HG02885 (cell line): ENCODE results near the gene GFRA4.

Experiments
- ATAC-seq: cut with Tn5 transposase; IDR thresholded peaks from one replicate; pipeline ENCODE4 v1.9.1; 2021; ENCODE audit warnings: mild to moderate bottlenecking; ENCODE audit not compliant: unreplicated experiment, poor library complexity

GFRA4 gene

DNA sequence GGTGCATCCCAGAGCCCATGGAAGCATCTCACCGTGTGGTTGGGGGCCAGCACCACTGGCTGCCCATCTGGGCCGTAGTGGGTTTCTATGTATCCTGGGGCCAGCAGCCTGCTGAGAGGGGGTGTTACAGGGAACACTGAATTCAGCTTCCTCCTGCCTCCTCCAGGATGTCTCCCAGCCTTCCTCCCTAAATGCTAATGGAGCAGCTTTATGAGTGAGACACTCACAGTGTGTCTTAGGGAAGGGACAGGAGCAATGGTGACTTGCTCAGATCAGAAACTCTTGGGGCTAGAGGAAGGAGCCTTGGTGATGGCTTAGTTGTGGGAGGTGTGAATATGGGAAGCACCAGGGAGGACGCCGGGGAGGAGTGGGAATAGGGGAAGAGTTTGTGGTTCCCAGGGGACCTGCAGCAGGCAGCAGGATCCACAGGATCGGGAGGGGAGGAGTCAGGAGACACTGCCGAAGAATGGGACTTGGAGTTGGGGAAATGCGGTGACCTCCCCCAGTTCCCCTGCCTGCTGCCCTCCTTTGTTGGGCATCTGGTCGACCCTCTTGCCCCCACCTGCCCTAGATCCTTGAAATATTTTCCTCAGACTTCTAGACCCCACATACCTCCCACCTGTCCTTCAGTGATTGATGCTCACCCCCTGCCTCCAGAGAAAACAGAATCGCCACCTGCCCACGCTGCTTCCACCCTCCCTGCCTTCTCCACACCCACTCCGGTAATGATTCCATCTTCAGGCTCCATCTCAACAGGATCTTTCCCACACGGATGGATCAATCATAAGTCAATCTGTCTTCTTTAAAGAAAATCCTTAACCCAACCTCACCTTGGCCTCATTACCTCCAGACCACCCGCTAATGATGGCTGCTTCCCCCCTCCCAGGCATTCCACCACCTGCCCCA is 12.0 kb upstream of the GFRA4 start:
- no peak for ATAC-seq

DNA sequence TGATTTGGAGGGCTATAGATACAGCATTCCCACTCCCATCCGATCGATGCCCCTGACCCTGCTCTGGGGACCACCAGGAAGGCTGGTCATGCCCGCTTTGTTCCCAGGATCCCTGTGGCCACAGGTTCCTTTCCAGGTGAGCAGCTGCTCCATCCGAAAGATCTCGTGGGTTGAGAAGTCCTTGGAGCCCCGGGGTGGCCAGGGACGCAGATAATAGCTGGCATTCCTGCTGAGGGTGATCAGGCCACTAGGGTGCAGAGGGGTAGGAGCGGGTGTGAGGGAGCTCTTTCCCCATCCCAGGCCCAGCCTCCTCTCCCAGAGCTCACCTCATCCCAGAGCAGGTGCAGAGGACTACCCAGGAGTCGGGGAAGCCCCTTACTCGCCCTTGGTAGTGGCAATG is 11.2 kb upstream of the GFRA4 start:
- ATAC-seq = no peak

DNA sequence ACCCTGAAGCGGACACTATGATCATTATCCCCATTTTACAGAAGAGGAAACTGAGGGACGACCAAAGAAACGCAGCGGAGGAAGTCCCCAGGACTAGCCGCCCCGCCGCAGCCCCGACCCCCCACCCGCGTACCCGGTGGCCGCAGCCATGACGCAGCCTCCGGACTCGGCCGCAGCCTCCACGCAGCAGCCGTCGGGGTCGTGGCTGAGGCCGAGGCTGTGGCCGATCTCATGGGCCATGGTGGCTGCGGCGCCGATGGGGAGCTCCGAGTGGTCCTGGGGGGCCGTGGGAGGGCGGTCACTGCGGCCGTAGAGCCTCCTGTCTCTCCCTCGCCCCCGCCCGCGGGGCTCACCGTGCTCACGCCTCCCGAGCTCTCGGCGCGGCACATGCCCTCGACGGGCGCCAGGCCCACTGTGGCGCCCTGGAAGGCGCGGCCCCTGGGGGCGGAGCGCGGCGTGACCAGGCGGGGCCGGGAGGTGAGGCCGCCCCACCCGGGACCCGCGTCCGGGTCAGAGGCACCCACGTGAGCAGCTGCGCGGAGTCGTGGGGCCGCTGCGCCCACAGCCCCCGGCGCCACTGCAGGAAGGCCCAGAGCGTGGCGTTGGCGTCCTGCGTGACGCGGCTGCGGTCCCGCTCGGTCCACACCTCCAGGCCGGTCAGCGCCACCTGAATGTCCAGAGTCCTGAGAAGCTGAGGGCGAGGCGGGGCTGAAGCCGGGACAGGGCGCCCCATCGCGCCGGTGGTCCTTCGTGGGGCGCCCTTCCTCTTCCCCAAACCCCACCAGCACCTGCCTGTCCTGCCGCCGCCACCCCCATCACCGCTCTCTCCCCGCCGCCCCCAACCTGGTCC is 10.2 kb upstream of the GFRA4 start:
- no peak for ATAC-seq

DNA sequence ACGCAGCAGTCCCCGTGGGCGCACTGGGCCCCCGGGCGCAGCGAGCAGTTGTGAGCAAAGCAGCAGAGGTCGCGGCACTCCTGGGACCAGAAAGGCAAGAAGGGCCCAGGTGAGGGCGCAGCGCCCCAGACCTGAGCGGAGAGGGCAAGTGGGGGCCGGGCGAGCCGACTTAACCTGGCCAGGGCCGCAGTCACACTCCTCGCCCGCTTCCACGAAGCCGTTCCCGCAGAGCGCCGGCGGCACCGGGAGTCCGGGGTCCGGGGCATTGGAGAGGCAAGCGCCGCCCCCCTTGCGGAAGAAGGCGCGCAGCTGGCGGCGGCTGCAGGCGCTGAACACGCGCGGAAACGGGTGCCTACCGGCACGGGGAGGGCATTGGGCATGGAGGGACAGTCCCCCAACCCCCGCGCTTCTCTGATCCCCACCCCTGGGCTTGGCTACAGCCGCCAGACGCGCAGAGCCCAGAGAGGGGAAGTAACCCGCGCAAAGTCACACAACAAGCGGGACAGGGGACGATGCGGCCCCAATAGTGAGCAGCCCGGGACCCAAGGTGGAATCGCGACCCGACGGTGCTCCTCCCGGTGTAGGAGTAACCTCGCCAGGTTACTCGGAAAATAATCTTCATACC is 9.5 kb upstream of the GFRA4 start:
- ATAC-seq = no peak

DNA sequence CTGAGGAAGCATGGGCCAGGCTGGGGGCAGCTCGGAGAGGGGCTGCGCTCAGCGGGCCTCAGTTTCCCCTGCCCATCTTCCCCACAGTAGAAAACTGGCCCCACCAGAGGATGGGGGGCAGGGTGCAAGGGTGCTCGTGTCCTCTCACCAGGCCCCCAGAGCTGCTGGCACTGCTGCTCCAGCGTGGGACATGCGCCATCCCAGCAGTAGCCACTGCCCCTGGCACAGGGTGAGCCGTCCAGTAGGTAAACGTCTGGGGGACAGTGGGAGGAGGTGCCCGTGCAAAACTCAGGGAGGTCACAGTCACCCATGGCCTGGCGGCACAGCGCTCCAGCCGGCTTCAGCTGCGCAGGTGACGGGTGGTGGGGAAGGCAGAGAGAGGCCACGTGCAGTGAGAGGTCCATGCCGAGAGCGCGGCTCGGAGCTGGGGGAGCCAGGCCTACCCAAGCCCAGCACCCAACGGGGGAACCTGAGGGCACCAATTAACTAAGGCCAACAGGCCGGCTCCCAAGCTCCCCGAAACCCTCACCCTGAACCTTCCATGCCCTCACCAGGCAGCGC is 8.9 kb upstream of the GFRA4 start:
- no peak for ATAC-seq

DNA sequence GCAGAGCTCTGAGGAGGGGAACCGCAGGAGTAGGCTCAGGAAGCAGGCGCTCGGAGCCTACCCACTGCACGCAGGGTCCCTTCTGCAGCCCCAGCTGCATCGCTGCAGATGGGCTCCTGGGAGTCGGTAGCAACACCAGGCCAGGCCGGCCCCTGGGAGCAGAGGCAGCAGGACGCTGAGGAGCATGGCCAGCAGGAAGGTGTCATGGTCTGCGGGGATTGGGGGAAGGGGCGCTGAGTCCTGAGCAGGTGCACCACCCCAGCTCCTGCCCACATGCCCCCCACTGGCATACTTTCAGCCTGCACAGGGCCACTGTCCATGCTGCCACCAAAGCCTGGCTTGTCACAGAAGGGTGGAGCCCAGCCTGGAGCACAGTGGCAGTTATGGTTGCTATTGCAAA is 7.7 kb upstream of the GFRA4 start:
- no peak for ATAC-seq

DNA sequence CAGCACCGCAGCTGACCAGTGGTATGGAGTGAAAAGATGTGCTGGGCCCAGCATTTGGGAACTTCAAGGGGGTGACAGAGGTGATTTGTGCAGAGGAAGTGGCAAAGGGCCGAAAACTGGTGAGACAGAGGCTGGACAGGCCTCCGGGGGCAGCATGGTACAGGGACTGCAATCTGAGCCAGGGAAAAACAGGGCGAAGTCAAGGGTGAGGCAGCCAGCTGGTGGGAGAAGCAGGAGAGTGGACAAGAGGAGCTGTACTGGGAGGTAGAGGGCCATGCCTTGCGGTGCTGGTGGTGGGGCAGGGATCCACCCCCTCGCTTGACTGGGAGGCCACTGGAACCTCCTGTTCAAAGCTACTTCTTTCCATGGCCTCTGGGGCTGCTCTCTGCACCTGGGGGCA is 7.3 kb upstream of the GFRA4 start:
- no peak for ATAC-seq

DNA sequence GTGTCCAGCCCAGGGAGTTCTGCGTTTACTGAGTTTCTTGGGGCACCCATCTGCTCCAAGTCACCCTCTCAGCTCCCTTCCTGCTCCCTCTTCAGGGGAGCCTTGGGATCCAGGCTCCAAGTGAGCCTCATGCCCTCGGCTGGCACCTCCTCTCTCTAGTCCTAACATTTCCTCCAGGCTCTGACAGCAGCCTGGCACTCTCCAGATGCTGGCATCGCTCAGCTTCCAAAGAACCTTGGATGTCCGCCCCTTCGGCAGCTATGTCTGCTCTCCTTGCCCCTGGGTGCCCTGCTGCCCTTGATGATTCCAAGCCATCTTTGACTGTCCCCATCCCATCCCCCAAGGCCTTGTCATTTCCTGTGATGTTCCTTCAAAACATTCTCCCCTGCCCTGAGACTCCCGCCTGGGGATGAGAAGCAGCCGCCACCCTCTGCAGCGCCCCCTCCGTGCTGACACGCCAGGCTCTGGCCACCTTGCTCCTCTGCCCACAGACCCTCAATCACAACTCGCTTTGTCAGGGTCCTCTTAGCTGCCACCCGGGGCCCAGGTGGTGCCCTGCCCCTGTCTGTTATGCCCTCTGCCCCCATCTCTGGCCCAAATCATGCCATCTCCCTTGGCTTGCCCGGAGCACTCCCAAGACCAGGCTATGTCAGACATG is 6.6 kb upstream of the GFRA4 start:
- no peak for ATAC-seq

DNA sequence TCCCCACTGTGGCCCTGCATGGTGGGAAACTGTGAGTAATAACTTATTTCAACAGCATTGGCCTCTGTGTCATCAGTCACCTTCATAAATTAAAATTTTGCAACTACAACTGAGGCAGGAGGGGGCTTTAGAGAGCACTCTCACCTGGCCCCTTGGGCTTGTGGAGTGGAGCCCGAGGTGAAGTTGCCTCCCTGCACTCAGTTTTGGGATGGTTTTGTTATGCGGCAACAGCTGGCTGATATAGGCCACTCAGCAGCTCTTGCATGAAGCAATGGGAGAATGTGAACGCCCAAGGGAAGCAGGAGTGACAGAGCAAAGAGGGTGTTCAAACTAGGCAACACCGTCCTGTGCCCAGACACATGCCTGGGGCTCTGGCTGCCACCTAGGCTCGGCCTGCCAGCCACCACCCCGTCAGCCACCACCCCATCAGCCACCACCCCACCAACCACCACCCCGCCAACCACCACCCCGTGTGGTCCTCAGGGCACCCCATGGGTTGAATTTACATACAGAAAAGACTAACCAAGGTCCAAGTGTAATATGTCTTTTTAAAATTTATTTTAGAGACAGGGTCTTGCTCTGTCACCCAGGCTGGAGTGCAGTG is 4.3 kb upstream of the GFRA4 start:
- ATAC-seq = no peak

DNA sequence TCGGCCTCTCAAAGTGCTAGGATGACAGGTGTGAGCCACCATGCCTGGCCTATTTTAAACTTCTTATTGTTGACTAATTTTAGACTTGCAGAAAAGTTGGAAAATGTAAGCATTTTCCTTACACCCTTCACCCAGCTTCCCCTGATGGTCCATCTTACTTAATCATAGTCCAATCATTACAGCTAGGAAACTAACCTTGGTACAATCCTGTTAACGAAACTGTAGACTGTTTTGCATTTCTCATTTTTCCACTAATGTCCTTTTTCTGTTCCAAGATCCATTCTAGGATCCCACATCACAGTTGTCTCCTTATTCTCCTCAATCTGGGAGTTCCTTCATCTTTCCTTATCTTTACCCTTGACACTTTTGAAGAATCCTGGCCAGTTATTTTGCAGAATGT is 659 bp upstream of the GFRA4 start:
- ATAC-seq = no peak

DNA sequence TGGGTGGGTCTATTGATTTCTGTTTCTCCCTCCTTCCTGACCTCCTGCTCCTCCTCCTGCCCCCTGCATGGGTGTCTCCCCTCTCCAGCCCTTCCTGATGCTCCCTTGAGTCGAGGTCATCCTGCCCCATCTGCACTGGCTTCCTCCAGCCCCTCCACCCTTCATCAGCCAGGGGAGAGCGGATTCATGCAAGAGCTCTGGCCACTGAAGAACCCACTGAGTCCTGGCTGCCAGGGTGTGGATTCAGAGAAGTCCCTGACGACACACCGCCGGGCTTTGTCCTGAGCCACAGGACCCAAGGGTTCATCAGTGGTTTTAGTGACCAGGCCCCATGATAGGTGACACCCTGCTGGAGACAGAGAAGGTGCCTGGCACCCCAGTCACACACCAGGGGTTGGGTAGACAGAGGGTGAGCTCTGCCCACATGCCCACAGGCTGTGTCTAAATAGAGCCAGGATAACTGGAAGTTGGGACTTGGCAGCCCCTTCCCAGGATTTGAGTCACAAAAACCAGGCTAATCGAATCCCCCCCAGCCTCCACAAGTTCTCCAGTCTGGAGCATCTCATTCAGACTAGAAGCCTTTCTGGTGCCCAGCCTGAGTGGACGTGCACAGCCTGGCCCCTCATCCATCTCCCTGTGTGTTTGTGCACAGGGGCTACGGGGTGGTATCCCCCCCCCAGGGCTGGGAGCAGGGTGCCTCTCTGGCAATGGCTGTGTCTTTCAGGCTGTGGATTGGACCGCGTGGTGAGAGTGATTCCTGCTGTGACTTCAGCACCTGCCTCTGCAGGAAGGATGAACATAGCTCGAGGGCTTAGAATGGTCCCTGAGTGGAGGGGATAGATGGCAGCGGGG is 1.2 kb downstream of the GFRA4 start:
- no peak for ATAC-seq

DNA sequence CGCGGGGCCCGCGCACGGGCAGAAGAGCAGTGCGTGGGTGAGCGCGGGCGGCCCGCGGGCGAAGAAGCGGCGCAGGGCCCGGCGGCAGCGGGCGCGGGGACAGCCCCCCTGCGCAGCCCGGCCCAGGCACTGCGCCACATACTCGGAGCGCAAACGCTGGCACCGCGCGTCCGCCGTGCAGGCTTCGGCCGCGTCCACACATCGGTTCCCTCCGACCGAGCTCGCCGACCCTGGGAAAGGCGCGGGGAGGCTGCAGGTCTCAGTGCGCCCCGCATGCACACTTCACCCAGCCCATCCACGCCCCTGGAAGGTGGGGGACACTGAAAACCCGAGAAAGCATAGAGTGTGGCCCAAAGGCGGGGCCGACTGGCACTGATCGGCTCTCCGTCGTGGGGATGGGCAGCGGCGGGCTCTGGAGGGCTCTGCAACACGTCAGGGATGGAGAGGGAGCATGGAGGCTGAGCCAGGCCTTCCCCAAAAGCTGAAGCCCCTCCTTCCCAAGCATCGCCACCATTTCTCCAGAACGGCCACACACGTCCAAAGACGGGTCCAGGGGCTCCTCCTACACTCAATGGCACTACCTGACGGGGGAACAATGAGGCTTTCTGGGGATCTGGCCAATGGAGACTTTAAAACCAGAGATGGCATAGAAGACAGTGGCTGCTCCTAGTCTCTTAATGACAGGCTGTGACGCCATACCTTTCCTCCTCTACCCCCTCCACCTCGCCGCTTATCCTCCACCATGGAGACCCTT is 2.0 kb downstream of the GFRA4 start:
- ATAC-seq = no peak

DNA sequence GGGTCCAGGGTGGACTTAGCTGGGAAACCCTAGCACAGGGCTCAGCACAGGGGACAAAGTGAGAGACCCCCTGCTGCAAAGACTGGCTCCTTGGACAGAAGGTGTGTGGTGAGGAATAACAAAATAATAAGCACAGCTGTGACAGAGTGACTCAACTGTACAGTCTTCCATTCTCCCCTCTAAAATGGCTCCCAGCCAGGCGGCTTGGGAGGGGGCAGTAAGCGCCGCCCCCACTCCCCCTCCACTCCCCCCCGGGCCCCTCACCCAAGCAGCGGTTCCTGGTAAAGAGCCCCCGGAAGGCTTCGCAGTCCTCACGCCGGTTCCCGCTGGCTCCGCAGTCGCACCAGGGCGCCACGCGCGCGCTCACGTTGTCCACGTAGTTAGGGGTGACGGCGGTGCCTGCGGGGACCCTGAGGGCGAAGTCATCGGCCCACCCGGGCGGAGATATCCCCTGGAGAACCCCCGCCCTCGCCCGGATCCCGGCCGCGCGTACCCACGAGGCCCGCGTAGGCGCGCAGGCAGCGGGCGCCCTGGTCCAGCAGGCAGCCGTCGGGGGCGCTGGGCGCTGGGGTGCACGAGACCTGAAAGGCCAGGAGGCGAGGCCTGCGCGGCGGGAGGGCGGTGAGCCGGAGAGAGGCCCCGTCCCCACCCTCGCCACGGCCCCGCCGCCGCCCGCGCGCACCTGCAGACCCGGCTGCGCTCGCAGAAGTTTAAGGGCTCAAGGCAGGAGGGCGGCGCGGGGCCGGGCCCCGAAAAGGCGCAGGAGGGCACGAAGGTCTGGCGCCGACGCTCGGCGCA is 2.7 kb downstream of the GFRA4 start:
- ATAC-seq = no peak

DNA sequence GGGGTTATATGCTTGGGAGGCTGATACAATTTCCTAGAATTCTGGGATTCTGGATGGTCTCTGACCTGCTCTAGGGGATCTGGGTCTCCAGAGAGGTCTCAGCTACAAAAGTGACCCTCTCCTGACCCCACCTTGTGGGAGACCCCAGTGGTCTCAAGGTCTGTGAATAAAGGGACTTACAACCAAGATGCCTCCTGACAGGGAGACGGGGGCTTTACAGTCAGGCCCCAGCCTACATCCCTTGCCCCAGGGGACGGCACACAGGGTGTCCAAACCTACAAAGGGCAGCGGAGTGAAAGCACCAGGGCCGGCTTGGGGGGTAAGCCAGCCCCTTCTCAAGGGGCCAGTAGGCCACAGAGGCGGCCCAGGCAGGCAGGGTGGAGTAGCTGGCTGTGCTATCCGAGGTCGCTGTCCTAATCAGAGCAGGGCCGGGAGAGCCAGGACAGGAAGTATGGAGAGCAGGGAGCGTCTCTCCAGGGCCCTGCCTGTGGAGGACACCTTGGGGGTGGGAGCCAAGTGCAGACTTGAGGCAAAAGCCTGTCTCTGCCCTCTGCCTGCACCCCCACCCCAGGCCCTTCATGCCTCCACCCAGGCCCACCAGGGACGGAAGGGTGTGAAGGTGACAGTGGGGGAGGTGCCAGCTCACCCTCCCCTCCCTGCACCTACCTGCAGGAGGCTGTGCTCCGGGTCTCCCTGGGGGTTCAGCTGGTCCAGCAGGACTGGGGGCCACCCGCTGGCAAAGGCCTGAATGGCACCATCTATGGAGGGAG is 3.5 kb downstream of the GFRA4 start:
- no peak for ATAC-seq

DNA sequence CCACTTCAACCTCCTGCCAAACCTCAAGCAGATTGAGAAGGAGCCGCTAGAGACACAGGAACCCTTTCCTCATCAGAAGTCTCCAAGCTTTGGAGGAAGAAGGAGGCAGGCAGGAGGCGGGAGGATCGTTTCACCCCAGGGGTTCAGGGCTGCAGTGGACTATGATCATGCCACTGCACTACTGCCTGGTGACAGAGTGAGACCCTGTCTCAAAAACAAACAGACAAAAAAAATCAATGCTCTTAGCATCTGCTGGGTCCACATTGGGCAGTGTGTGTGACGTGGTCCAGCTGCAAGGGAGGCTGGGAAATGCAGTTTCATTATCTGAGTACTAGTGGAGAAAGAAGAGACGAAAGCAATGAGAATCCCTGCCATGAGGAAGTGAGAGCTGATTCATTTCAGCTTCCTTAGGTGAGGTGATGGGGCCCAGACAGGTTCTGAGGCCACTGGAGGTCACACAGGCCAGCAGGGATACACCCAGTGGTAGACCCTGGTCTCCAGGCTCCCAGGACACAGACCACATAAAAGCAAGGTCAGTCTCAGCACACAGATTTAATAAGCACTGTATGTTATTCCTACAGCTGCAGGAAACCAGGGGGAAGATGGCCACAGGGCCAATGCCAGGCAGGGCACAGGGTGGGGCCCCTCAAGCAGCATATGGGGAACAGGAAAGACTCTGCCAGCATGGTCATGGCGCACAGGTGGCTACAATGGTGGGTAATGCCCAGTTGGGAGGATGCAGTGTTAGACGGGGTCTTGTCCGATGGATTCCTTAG is 4.3 kb downstream of the GFRA4 start:
- ATAC-seq = peak; percentile 94
